K562 (cell line): ENCODE results near the gene TMC1. TPM values are rescaled to one million over a fixed set of nuclear protein-coding genes. Genes with fewer than 3 reads are reported as not detected.

Experiments used
- ATAC-seq: fragments of 200-7000 bp; cut with Tn5 transposase; 3 replicates; pipeline ENCODE4 v1.9.1; 2020; ENCODE audit warnings: moderate library complexity
- BruUV-seq: library from RNA; stranded (reverse); fragments of 400-500 nt; replicated peaks from 2 replicates; lab custom pipeline; 2021; lab: Mats Ljungman, UMichigan
- CTCF ChIA-PET: fragments of 300-600 bp; formaldehyde crosslinking; extraction: SDS; loops from one replicate; lab custom pipeline; 2021; ENCODE audit warnings: low intra/inter-chr PET ratio; lab: Yijun Ruan, JAX
- POLR2A ChIA-PET: fragments of 300-600, 350-650 bp; sonication (Branson Sonifier 250); formaldehyde crosslinking; extraction: SDS; loops from one replicate; lab custom pipeline; 2021; ENCODE audit warnings: antibody characterized with exemption, inconsistent platforms; lab: Yijun Ruan, JAX
- DNase-seq, 4 experiments: peaks; one replicate each; pipeline versions ENCODE4 v3.0.0 to v3.0.0-alpha.2; 2011 to 2018; ENCODE audit warnings: low spot score in 3 of 4, mixed read lengths in 3 of 4; ENCODE audit errors: extremely low read depth in 1 of 4
- FAIRE-seq: peaks from 2 replicates; lab custom pipeline; 2011; peaks lifted over from hg19 to GRCh38; lab: Jason Lieb, UNC
- H2AFZ ChIP-seq: 2 replicates; pipeline ENCODE4 v1.6.0; 2011; ENCODE audit warnings: low read depth, low read length, control low read depth, inconsistent platforms
- H3K27ac ChIP-seq: fragments of 200-600 bp; 3 replicates; pipeline ENCODE4 v1.8.0; 2011; ENCODE audit warnings: low read depth, mild to moderate bottlenecking, control low read depth, inconsistent platforms, low read length, moderate library complexity, mixed read lengths; ENCODE audit errors: extremely low read depth
- H3K27me3 ChIP-seq, 2 experiments: fragments of 300-600 bp in 1 of 2; 2 replicates in 1 of 2; 3 replicates in 1 of 2; pipeline versions ENCODE4 v1.6.0 to v1.8.0; 2011; ENCODE audit warnings: inconsistent platforms in 2 of 2, low read length in 2 of 2, mild to moderate bottlenecking in 1 of 2, mixed read lengths in 1 of 2, moderate library complexity in 1 of 2; ENCODE audit not compliant: control insufficient read depth in 2 of 2, insufficient read depth in 2 of 2
- H3K36me3 ChIP-seq: fragments of 300-600 bp; 3 replicates; pipeline ENCODE4 v1.8.0; 2011; ENCODE audit warnings: mild to moderate bottlenecking, low read length, inconsistent platforms; ENCODE audit not compliant: control insufficient read depth, insufficient read depth
- H3K4me1 ChIP-seq, 2 experiments: fragments of 200-600 bp in 1 of 2; replicated peaks in 1 of 2; 2 replicates in 1 of 2; 3 replicates in 1 of 2; pipeline versions ENCODE4 v1.5.1 to v1.8.0; 2011; ENCODE audit warnings: inconsistent platforms in 2 of 2, low read length in 2 of 2, mild to moderate bottlenecking in 1 of 2, mixed read lengths in 1 of 2, moderate library complexity in 1 of 2; ENCODE audit not compliant: control insufficient read depth in 2 of 2, insufficient read depth in 2 of 2
- H3K4me2 ChIP-seq: 2 replicates; pipeline ENCODE4 v1.6.1; 2011; ENCODE audit warnings: low read length, control low read depth, inconsistent platforms, mixed read lengths; ENCODE audit not compliant: insufficient read depth
- H3K4me3 ChIP-seq: fragments of 200-600 bp; sonication (generic), shearing (Covaris generic); 2 replicates; pipeline ENCODE4 v1.5.1; 2016; ENCODE audit warnings: control low read depth, inconsistent platforms
- H3K79me2 ChIP-seq: fragments of 200-600 bp; 3 replicates; pipeline ENCODE4 v1.8.0; 2011; ENCODE audit warnings: low read length, inconsistent platforms; ENCODE audit not compliant: control insufficient read depth, insufficient read depth
- H3K9ac ChIP-seq, 2 experiments: 2 replicates each; pipeline versions ENCODE4 v1.6.0 to v1.6.1; 2011; ENCODE audit warnings: low read depth in 2 of 2, low read length in 2 of 2, control low read depth in 1 of 2, inconsistent platforms in 1 of 2, mild to moderate bottlenecking in 1 of 2, mixed read lengths in 1 of 2; ENCODE audit not compliant: insufficient read depth in 1 of 2
- H3K9me1 ChIP-seq: one replicate; pipeline ENCODE4 v1.6.0; 2011; ENCODE audit warnings: inconsistent platforms, mild to moderate bottlenecking, low read length, moderate library complexity; ENCODE audit not compliant: control insufficient read depth, insufficient read depth
- H3K9me3 ChIP-seq: replicated peaks from 2 replicates; pipeline ENCODE4 v1.5.1; 2011; ENCODE audit warnings: low read depth, low read length, inconsistent platforms; ENCODE audit not compliant: control insufficient read depth, insufficient read depth
- H4K20me1 ChIP-seq: replicated peaks from 2 replicates; pipeline ENCODE4 v1.6.1; 2011; ENCODE audit warnings: low read length, inconsistent platforms, mixed read lengths; ENCODE audit not compliant: control insufficient read depth, insufficient read depth
- ARID1B ChIP-seq: fragments of 450-650 bp; IDR thresholded peaks from 2 replicates; pipeline ENCODE4 v1.6.1; 2016; ENCODE audit warnings: antibody characterized with exemption, mild to moderate bottlenecking, inconsistent platforms
- FOXK2 ChIP-seq, 2 experiments: fragments of 450-650 bp; IDR thresholded peaks in 1 of 2; conservative IDR thresholded peaks in 1 of 2; 2 replicates each; pipeline ENCODE4 v1.6.1; 2016; ENCODE audit warnings: low read depth in 2 of 2, mild to moderate bottlenecking in 1 of 2
- JUND ChIP-seq, 2 experiments: IDR thresholded peaks; 2 replicates in 1 of 2; 3 replicates in 1 of 2; pipeline ENCODE4 v1.6.1; 2011; ENCODE audit warnings: borderline replicate concordance in 2 of 2, low read depth in 2 of 2, low read length in 2 of 2, improper control_type of control experiment in 1 of 2, missing biosample characterization in 1 of 2, missing genetic modification characterization in 1 of 2, missing genetic modification reagents in 1 of 2
- RFX1 ChIP-seq: fragments of 450-650 bp; IDR thresholded peaks from 2 replicates; pipeline ENCODE4 v1.6.1; 2016; ENCODE audit warnings: mild to moderate bottlenecking, moderate library complexity
- STAT5A ChIP-seq: IDR thresholded peaks from 2 replicates; pipeline ENCODE4 v1.6.1; 2012; ENCODE audit warnings: low read length, inconsistent platforms, borderline replicate concordance
- ZBTB7A ChIP-seq: IDR thresholded peaks from 2 replicates; pipeline ENCODE4 v1.6.1; 2011; ENCODE audit warnings: low read depth, mild to moderate bottlenecking, low read length, moderate library complexity, borderline replicate concordance; ENCODE audit not compliant: control insufficient read depth
- ZFX ChIP-seq: sonication (generic); formaldehyde crosslinking; IDR thresholded peaks from 2 replicates; pipeline ENCODE4 v1.8.0; 2022; ENCODE audit warnings: mild to moderate bottlenecking, missing genetic modification reagents, moderate library complexity
- ZNF263 ChIP-seq: sonication (generic); formaldehyde crosslinking; IDR thresholded peaks from 2 replicates; pipeline ENCODE4 v1.8.0; 2022; ENCODE audit warnings: mild to moderate bottlenecking, missing genetic modification reagents, borderline replicate concordance
- ZNF318 ChIP-seq, 2 experiments: fragments of 450-650 bp; IDR thresholded peaks; 2 replicates each; pipeline ENCODE4 v1.6.1; 2016; ENCODE audit warnings: mild to moderate bottlenecking in 2 of 2, borderline replicate concordance in 1 of 2, low read depth in 1 of 2, moderate library complexity in 1 of 2
- WGBS: fragments of 100-300 bp; shearing (Covaris generic); methylation state at CpG from one replicate; pipeline ENCODE4 v1.1.6; 2016; ENCODE audit warnings: low coverage, mixed read lengths; ENCODE audit not compliant: insufficient coverage; ENCODE audit errors: missing lambda C conversion rate; 5-methylcytosine and 5-hydroxymethylcytosine counted together
- in situ Hi-C: fragments of 300-500 bp; cut with MboI; formaldehyde crosslinking; loops from 4 replicates; pipeline ENCODE4 v1.15.0; 2018; ENCODE audit warnings: inconsistent platforms, mixed read lengths
- intact Hi-C: fragments of 100-400 bp; cut with micrococcal nuclease; formaldehyde crosslinking; loops from 2 replicates; pipeline ENCODE4 v1.14.2; 2022
- polyA plus RNA-seq, 8 experiments: library from polyadenylated mRNA; depleted of rRNA in 4 of 8; stranded (reverse) in 5 of 8; unstranded in 3 of 8; fragments of >200 nt; fragmentation: Nextera tagmentation in 2 of 8; fragmentation: Illumina TruSeq in 1 of 8; extraction: Ambion mirVana in 2 of 8; extraction: Trizol in 1 of 8; gene quantifications; 2 replicates each; pipeline versions ENCODE4 v1.2.1 to v1.2.3, GENCODE V29; 2011 to 2014; ENCODE audit warnings: inconsistent platforms in 1 of 8, missing spikeins in 1 of 8
- total RNA-seq, 7 experiments: library from RNA; depleted of rRNA in 6 of 7; stranded (reverse); fragments of >200 nt in 6 of 7; fragmentation: Illumina TruSeq in 2 of 7; extraction: Trizol in 2 of 7; gene quantifications; 2 replicates each; pipeline versions ENCODE4 v1.2.1 to v1.2.3, GENCODE V29; 2011 to 2021; ENCODE audit warnings: low replicate concordance in 1 of 7

The TMC1 gene
- total and polyA plus RNA-seq, 9 of the 15 experiments (the other 6 are each of a cell fraction or from before 2014, with no cell fraction given), result 0.10 to 0.15 TPM; not detected in 7

GRCh38 chr9:72526901-72527800 lies 5.7 kb downstream of the TMC1 start:
- H3K9ac ChIP-seq, result peak overlapping the region in 1 of 2 experiments; percentile 74; a peak in 2 of 4 replicates
- CTCF ChIA-PET, result no interaction called here
- H3K79me2 ChIP-seq, result no peaks in the 10 kb centered on the region
- DNase-seq (peak in 3 of 4 experiments; percentile 9 to 48 (median 34)), ATAC-seq (peak; percentile 89), FAIRE-seq (peak; percentile 76)
- H3K36me3 ChIP-seq, result no peaks in the 10 kb centered on the region
- H3K4me2 ChIP-seq, result peak overlapping the region; percentile 60
- H3K9me1 ChIP-seq, result no peaks in the 10 kb centered on the region
- no peaks in the 10 kb centered on the region for H3K27me3 ChIP-seq
- no TSS peak for BruUV-seq
- intact Hi-C loops, result no loop called here
- no peaks in the 10 kb centered on the region for H3K9me3 ChIP-seq
- no peak overlapping the region for H3K4me3 ChIP-seq
- WGBS, result 31% methylated on average over 18 of the region's 19 CpGs
- peaks cover 0 to 7% of the 10 kb centered on the region in 2 experiments; a peak in 3 of 5 replicates for H3K4me1 ChIP-seq
- in situ Hi-C loops, result no loop called here
- no peak overlapping the region; the same call in 2 of the 3 replicates for H3K27ac ChIP-seq
- H4K20me1 ChIP-seq, result no peaks in the 10 kb centered on the region
- peak overlapping the region; percentile 90 for H2AFZ ChIP-seq
- POLR2A ChIA-PET, result interaction anchor here (0.7 to 1.3 kb wide), 3 partner anchors 10 to 13 kb away, joined by 3 to 4 read pairs (median 3); no protein-coding TSS in a partner anchor
- TF ChIP-seq RFX1 (peak; percentile 43), FOXK2 (conservative IDR thresholded peaks at IDR 0.05 in 1 of 2, IDR thresholded peaks at IDR 0.05 in 1 of 2; ENCODE audit: low read depth in 2 of 2) (0 out of 4 replicates have a peak, but pooled peaks of 1 of the 2 experiments have one; percentile 17), JUND (IDR thresholded peaks at IDR 0.05; ENCODE audit: borderline replicate concordance, low read depth, low read length) (peak; percentile 76), JUND (tag; IDR thresholded peaks at IDR 0.05; ENCODE audit: borderline replicate concordance, low read depth, low read length) (no peak; the same call in 2 of the 3 replicates), STAT5A (no peak), ZFX (CRISPR knock-in tag) (peak; percentile 25; the same call in 1 of the 2 replicates), ZNF318 (IDR thresholded peaks at IDR 0.05; ENCODE audit: borderline replicate concordance in 1 of 2, low read depth in 1 of 2) (no peak), ZBTB7A (0 out of 2 replicates have a peak, but pooled peaks have one; percentile 34), ZNF263 (CRISPR knock-in tag) (peak; percentile 90), ARID1B (0 out of 2 replicates have a peak, but pooled peaks have one; percentile 26)
